ENCODE measurements around the gene GLP2R.

GLP2R gene

GRCh38 chr17:9883451-9883850 lies 57.7 kb downstream of the GLP2R start:
- H3K27me3 ChIP-seq (ENCODE audit: insufficient read depth, poor library complexity, severe bottlenecking) = no peaks in the 10 kb centered on the region
- H3K4me3 ChIP-seq (replicated peaks; ENCODE audit: insufficient read depth, low read length) = no peak overlapping the region
- no peak overlapping the region for H3K27ac ChIP-seq (replicated peaks)
- DNase-seq (ENCODE audit: low read depth in 1 of 2, low spot score in 1 of 2) = no peak
- no peak for TF ChIP-seq POLR2AphosphoS5 (IDR thresholded peaks at IDR 0.05; ENCODE audit: low read depth)
- no peak for TF ChIP-seq REST (IDR thresholded peaks at IDR 0.05; ENCODE audit: insufficient replicate concordance, low read depth)
- no peak for TF ChIP-seq SPI1 (IDR thresholded peaks at IDR 0.05; ENCODE audit: borderline replicate concordance, low read depth)
- TF ChIP-seq, protein P1, sequence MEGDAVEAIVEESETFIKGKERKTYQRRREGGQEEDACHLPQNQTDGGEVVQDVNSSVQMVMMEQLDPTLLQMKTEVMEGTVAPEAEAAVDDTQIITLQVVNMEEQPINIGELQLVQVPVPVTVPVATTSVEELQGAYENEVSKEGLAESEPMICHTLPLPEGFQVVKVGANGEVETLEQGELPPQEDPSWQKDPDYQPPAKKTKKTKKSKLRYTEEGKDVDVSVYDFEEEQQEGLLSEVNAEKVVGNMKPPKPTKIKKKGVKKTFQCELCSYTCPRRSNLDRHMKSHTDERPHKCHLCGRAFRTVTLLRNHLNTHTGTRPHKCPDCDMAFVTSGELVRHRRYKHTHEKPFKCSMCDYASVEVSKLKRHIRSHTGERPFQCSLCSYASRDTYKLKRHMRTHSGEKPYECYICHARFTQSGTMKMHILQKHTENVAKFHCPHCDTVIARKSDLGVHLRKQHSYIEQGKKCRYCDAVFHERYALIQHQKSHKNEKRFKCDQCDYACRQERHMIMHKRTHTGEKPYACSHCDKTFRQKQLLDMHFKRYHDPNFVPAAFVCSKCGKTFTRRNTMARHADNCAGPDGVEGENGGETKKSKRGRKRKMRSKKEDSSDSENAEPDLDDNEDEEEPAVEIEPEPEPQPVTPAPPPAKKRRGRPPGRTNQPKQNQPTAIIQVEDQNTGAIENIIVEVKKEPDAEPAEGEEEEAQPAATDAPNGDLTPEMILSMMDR (IDR thresholded peaks at IDR 0.05; ENCODE audit: insufficient read depth, low read length) = no peak
- TF ChIP-seq GABPA (IDR thresholded peaks at IDR 0.05; ENCODE audit: low read depth) = no peak

GRCh38 chr17:9886141-9886930 lies 60.6 kb downstream of the GLP2R start:
- no peaks in the 10 kb centered on the region for H3K27me3 ChIP-seq (ENCODE audit: insufficient read depth, poor library complexity, severe bottlenecking)
- no peak overlapping the region for H3K4me3 ChIP-seq (replicated peaks; ENCODE audit: insufficient read depth, low read length)
- no peak overlapping the region for H3K27ac ChIP-seq (replicated peaks)
- DNase-seq (ENCODE audit: low read depth in 1 of 2, low spot score in 1 of 2) = no peak
- TF ChIP-seq REST (IDR thresholded peaks at IDR 0.05; ENCODE audit: insufficient replicate concordance, low read depth) = no peak
- no peak for TF ChIP-seq SPI1 (IDR thresholded peaks at IDR 0.05; ENCODE audit: borderline replicate concordance, low read depth)
- TF ChIP-seq, protein P1 (IDR thresholded peaks at IDR 0.05; ENCODE audit: insufficient read depth, low read length) = no peak
- TF ChIP-seq POLR2AphosphoS5 (IDR thresholded peaks at IDR 0.05; ENCODE audit: low read depth) = no peak
- TF ChIP-seq GABPA (IDR thresholded peaks at IDR 0.05; ENCODE audit: low read depth) = no peak

- Histone ChIP-seq H3K27me3 (ENCODE audit: insufficient read depth, poor library complexity, severe bottlenecking) (no peaks in the 10 kb centered on the region), H3K4me3 (replicated peaks; ENCODE audit: insufficient read depth, low read length) (no peak overlapping the region), H3K27ac (replicated peaks) (no peak overlapping the region)
- TF ChIP-seq GABPA (IDR thresholded peaks at IDR 0.05; ENCODE audit: low read depth) (no peak), SPI1 (IDR thresholded peaks at IDR 0.05; ENCODE audit: borderline replicate concordance, low read depth) (no peak), POLR2AphosphoS5 (IDR thresholded peaks at IDR 0.05; ENCODE audit: low read depth) (no peak), REST (IDR thresholded peaks at IDR 0.05; ENCODE audit: insufficient replicate concordance, low read depth) (no peak)
- TF ChIP-seq, protein P1 (IDR thresholded peaks at IDR 0.05; ENCODE audit: insufficient read depth, low read length) = no peak
- DNase-seq (ENCODE audit: low read depth in 1 of 2, low spot score in 1 of 2) = no peak
These were observed 61.8 kb downstream of the GLP2R start for GRCh38 chr17:9887508-9887907.
